ENCODE data around the gene INO80B. TPM values are rescaled to one million over a fixed set of nuclear protein-coding genes. Genes with fewer than 3 reads are reported as not detected.

The INO80B gene
- total RNA-seq, 1 experiment from 2014 or later: 26.5 TPM

DNA sequence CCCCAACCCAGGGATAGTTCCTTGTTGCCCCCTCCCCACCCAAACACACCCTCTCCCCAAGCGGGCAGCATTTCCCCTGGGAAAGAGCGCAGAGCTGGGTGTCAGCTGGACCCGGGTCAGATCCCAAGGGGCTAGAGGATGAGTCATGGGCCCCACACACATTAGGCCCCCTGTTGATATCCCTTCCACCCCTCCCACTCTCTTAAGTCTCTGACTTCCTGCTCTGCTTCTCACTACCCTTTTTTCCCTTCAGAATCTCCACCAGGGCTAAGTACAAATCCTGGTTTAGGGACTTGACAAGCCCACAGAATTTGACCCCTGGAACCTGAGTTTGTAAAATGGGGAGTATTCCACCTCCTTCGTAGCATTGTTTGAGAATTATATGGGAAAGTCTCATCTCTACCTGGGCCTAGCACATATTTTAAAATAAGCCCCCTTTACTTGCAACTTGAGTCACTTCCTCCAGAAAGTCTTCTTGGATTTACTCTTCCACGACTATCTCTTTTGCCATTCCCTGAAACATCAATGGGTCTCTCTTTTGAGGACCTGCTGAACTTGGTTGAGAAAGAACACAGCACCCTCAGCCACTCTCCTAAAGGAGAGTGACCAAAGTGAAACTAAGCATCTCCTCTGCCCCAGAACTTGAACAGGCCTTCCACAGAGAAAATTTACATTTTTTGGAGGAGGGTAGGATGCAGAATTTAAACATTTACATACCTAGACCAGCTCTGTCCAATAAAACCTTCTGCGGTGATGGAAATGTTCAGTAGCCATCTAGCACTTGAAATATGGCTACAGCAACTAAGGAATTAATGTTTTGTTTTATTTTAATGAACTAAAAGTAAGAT, 17.8 kb upstream of the INO80B start:
- CTCF ChIA-PET: no interaction called here

GRCh38 chr2:74438248-74438647, 16.6 kb upstream of the INO80B start:
- intact Hi-C loops (cut with micrococcal nuclease; ENCODE audit: unreplicated experiment) (no loop called here), in situ Hi-C loops (cut with HindIII; ENCODE audit: low pct_unique_long_range_greater_than_20kb, low sequenced_read_pairs) (no loop called here)
- Histone ChIP-seq H3K4me3 (ENCODE audit: low read depth in 2 of 2, low read length in 2 of 2) (no peak overlapping the region), H3K36me3 (ENCODE audit: control insufficient read depth, insufficient read depth, low read length) (no peaks in the 10 kb centered on the region), H3K27ac (ENCODE audit: low read length) (no peak overlapping the region), H3K27me3 (ENCODE audit: control insufficient read depth, insufficient read depth, low read length) (no peaks in the 10 kb centered on the region), H3K4me1 (ENCODE audit: control insufficient read depth, insufficient read depth, low read length) (peaks cover 10% of the 10 kb centered on the region), H3K9me3 (ENCODE audit: control insufficient read depth, insufficient read depth, low read depth, low read length) (no peaks in the 10 kb centered on the region)
- POLR2A ChIA-PET: no interaction called here
- ATAC-seq: no peak
- BruUV-seq (replicated peaks): no TSS peak
- DNase-seq (ENCODE audit: low read depth, low spot score): no peak
- TF ChIP-seq REST (IDR thresholded peaks at IDR 0.05; ENCODE audit: insufficient read depth in 1 of 2, low read depth in 2 of 2, low read length in 1 of 2): no peak
- no peak for TF ChIP-seq SIN3A (IDR thresholded peaks at IDR 0.05; ENCODE audit: borderline replicate concordance, insufficient read depth, low read depth, low read length)
- TF ChIP-seq, protein P1, sequence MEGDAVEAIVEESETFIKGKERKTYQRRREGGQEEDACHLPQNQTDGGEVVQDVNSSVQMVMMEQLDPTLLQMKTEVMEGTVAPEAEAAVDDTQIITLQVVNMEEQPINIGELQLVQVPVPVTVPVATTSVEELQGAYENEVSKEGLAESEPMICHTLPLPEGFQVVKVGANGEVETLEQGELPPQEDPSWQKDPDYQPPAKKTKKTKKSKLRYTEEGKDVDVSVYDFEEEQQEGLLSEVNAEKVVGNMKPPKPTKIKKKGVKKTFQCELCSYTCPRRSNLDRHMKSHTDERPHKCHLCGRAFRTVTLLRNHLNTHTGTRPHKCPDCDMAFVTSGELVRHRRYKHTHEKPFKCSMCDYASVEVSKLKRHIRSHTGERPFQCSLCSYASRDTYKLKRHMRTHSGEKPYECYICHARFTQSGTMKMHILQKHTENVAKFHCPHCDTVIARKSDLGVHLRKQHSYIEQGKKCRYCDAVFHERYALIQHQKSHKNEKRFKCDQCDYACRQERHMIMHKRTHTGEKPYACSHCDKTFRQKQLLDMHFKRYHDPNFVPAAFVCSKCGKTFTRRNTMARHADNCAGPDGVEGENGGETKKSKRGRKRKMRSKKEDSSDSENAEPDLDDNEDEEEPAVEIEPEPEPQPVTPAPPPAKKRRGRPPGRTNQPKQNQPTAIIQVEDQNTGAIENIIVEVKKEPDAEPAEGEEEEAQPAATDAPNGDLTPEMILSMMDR (IDR thresholded peaks at IDR 0.05): no peak
- CTCF ChIA-PET: no interaction called here

More for the DNA sequence above, 17.8 kb upstream of the INO80B start:
- no peaks in the 10 kb centered on the region for H3K27me3 ChIP-seq (ENCODE audit: control insufficient read depth, insufficient read depth, low read length)
- no TSS peak for BruUV-seq (replicated peaks)
- H3K4me3 ChIP-seq (ENCODE audit: low read depth in 2 of 2, low read length in 2 of 2): no peak overlapping the region
- no peaks in the 10 kb centered on the region for H3K36me3 ChIP-seq (ENCODE audit: control insufficient read depth, insufficient read depth, low read length)
- no peak for DNase-seq (ENCODE audit: low read depth, low spot score)
- H3K27ac ChIP-seq (ENCODE audit: low read length): no peak overlapping the region
- no peak for TF ChIP-seq TCF7L2 (IDR thresholded peaks at IDR 0.05; ENCODE audit: low read depth, low read length)
- TF ChIP-seq REST (IDR thresholded peaks at IDR 0.05; ENCODE audit: insufficient read depth in 1 of 2, low read depth in 2 of 2, low read length in 1 of 2): no peak
- no peak for TF ChIP-seq POLR2AphosphoS5 (IDR thresholded peaks at IDR 0.05; ENCODE audit: low read depth, low read length)
- TF ChIP-seq, protein P1 (IDR thresholded peaks at IDR 0.05): no peak
- no peak for TF ChIP-seq SIN3A (IDR thresholded peaks at IDR 0.05; ENCODE audit: borderline replicate concordance, insufficient read depth, low read depth, low read length)
- intact Hi-C loops (cut with micrococcal nuclease; ENCODE audit: unreplicated experiment): no loop called here
- no peaks in the 10 kb centered on the region for H3K9me3 ChIP-seq (ENCODE audit: control insufficient read depth, insufficient read depth, low read depth, low read length)
- in situ Hi-C loops (cut with HindIII; ENCODE audit: low pct_unique_long_range_greater_than_20kb, low sequenced_read_pairs): no loop called here
- POLR2A ChIA-PET: no interaction called here
- H3K4me1 ChIP-seq (ENCODE audit: control insufficient read depth, insufficient read depth, low read length): peaks cover 6% of the 10 kb centered on the region
- ATAC-seq: no peak
